OCI-LY3 (cell line): ENCODE measurements around the gene KLHL35.

Source experiments
- EZH2phosphoT487 ChIP-seq: fragments of 200-600 bp; shearing (Covaris generic); IDR thresholded peaks from 2 replicates; pipeline ENCODE4 v1.6.1; 2018; ENCODE audit warnings: antibody characterized with exemption, mixed run types, low read depth
- TF ChIP-seq, protein P1 (sequence below): fragments of 200-600, 300-600 bp; sonication (generic); IDR thresholded peaks from 2 replicates; pipeline ENCODE4 v1.5.1; 2014; ENCODE audit warnings: antibody characterized with exemption, low read length, low read depth

DNA sequence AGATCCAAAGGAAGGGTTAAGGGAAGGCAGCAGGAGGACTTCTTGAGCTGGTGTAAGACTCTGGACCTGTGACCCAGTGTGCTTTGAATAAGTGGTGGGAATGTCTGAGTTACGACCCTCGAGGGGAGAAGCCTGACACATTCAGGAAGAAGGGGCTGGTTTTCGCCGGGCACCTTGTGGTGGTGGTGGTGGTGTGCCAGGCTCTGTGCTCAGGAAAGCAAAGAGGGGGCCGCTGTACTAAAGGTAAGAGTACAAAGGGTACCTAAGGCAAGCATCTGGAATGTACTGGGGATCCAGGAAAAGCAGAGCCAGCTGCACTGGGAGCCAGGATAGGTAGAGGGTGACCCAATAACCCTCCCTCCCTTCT is 6.3 kb downstream of the KLHL35 start:
- TF ChIP-seq, protein P1, sequence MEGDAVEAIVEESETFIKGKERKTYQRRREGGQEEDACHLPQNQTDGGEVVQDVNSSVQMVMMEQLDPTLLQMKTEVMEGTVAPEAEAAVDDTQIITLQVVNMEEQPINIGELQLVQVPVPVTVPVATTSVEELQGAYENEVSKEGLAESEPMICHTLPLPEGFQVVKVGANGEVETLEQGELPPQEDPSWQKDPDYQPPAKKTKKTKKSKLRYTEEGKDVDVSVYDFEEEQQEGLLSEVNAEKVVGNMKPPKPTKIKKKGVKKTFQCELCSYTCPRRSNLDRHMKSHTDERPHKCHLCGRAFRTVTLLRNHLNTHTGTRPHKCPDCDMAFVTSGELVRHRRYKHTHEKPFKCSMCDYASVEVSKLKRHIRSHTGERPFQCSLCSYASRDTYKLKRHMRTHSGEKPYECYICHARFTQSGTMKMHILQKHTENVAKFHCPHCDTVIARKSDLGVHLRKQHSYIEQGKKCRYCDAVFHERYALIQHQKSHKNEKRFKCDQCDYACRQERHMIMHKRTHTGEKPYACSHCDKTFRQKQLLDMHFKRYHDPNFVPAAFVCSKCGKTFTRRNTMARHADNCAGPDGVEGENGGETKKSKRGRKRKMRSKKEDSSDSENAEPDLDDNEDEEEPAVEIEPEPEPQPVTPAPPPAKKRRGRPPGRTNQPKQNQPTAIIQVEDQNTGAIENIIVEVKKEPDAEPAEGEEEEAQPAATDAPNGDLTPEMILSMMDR, result no peak
- no peak for TF ChIP-seq EZH2phosphoT487
